Effector CD8-positive, alpha-beta T cell (primary cell): ENCODE results near the gene STON2.
"Not testable (repeated sequence)": the region's sequence is repeated elsewhere in the genome, so short reads cannot be mapped to it uniquely, and the experiment has no call there.

ENCODE experiments used
- DNase-seq: peaks from one replicate; lab custom pipeline; 2025; lab: John Stamatoyannopoulos, UW

The STON2 gene

DNA sequence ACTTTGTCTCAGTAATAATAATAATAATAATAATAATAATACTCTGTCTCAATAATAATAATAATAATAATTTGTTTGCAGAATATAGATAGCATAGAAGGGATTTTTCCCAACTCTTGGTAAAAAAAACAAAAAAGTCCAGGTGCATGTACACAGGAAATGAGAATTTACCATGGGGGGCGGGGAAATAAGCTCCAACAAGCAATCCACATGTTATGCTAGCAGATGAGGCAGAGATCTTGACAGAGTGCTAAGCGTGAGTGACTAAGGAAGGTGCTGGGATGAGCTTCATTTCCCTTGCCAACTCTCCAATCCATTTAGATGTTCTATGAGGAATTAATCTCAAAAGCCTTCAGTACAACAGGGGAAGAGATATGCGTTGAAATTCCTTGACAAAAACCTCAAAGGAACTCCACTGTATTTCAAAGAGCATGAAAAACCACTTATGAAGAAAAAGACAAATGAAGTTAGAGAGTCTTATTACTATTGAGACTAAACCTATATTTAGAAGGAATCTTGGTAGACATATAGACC is 134.4 kb downstream of the STON2 start:
- DNase-seq: no peak

DNA sequence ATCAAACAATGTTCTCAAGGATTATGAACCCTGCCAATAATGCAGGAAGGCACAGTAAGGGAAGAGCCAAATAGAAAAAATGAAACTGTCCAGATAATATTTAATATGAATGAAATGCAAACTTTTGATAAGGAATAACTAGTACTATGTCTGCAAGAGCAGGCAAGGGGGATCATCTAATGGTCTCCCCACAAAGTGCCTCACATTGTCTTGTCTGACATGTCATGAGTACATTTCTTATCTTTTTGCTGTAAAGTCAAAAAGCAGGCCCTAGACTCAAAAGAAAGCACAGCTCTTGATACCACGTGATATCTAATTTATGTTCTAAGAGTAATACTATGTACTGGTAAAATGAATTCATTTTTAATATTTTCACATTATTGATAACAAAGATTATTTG is 135.5 kb downstream of the STON2 start:
- no peak for DNase-seq

DNA sequence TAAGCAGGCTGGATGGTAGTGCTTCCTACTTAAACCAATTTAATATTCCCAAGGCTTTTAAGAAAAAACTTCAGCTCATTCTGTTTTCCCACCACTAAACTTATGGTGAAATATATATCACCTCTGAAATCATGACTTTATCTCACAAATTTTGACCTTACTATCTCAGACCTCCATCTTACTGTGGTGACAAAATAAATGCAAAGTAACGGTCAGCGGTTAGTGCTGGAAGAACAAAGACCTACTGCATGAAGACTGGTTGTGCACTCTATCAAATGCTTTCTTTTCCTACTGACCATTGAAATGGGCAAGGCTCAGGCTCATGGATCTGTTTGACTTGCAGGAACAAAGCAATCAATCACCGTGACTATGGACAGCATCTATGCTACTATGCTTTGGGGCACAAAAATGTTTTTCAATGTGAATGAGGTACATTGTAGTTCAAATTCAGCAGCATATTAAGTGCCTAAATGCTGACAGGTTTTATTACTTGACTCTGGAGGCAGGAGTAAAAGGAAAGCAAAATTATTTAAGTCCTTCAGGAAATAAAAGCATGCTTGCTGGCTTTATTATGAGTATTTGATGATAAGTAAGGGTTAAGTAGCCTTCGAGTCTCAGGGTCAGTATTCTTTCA is 136.2 kb downstream of the STON2 start:
- DNase-seq: no peak

DNA sequence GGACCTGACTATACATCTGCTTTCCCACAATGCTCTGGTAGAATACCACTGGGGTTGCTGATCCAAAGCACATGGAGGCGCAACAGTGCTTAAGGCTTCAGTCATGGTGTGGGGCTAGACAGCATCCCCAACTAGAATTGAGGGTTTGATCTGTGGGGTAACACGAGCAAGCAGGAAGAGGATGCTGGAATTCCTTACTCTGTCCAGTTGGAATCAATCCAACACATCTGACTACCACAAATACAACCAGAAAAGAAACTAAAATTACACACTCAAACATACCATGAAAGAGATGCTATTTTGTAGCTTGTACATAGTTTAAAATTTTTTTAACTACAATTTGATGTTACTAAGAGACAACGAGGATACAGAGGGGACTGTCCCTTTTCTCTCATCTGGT is 138.9 kb downstream of the STON2 start:
- no peak for DNase-seq

DNA sequence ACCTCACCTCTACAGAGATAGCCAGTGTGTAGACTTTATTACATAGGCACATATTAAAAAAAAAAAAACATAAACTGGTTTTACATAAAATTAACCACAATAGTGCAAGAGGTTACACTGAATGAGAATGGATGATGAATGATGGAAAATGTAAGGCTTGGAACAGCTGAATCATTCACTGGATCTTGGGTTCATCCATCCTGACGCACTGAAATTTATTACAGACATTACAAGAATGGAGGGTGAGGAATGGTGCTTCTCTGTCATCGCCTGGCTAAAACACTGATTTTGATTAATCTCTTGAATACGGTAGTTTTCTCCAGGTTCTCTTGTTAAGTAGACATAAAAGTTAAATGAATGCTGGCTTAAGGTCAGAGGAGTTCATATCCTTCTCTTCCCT is 139.4 kb downstream of the STON2 start:
- no peak for DNase-seq

DNA sequence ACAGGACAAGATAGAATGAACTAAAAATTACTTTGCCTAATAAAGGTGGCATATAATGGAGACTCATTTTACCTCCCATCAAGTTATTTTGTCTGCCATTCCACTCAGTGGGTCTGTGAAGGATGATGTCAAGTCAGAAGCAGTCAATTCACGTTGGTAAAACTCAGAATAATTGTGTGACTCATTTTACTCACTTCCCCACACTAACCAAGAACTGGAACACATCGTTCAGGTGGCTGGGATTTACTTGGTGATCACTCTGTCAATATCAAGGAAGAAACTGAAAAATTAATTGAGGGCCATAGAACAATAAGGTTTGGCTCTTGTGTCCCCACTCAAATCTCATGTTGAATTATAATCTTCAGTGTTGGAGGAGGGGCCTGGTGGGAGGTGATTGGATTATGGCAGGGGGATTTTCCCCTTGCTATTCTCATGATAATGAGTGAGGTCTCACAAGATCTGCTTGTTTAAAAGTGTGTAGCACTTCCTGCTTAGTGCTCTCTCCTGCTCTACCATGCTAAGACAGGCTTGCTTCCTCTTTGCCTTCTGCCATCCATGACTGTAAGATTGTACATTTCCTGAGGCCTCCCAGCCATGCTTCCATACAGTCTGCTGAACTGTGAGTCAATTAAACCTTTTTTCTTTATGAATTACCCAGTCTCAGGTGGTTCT is 143.7 kb downstream of the STON2 start:
- DNase-seq: no peak

DNA sequence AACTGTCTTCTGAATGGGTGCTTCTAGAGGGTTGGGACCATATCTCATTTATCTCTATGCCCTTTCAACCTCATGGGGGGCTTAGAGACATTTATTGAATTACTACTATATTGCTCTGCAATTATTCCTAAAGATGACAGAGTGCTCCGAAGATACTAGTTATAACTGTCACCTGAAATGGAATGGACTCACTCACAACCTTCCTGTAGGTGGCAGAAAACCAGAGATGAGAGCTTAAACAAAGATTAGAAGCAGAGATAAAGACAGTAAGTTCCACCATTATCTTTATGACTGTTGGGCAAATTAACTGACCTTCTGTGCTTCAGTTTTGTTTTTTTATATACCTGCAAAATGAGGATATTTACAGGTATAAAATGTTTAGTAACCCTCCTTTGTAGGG is 147.8 kb downstream of the STON2 start:
- no peak for DNase-seq

DNA sequence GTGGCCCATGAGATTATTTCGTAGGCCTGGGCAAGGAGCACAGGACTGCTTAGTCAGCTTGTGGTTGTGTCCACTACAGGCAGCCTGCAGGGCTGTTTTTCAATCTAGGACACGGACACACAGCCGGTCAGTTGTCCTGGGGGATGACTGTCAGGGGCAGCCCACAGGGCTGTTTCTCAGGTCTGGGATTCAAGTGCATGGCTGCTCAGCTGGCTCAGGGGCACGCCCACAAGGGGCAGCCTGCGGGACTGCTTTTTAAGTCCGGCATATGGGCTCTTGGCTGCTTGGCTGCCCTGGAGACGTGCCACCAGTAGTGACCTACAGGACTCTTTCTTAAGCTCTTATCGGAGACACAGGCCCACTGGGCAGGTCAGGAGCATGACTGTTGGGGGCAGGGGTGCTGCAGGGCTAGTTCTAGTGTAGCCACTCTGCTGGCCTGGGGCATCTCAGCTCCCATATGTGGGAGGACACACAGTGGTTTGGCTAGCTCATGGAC is 152.8 kb downstream of the STON2 start:
- DNase-seq: no peak

DNA sequence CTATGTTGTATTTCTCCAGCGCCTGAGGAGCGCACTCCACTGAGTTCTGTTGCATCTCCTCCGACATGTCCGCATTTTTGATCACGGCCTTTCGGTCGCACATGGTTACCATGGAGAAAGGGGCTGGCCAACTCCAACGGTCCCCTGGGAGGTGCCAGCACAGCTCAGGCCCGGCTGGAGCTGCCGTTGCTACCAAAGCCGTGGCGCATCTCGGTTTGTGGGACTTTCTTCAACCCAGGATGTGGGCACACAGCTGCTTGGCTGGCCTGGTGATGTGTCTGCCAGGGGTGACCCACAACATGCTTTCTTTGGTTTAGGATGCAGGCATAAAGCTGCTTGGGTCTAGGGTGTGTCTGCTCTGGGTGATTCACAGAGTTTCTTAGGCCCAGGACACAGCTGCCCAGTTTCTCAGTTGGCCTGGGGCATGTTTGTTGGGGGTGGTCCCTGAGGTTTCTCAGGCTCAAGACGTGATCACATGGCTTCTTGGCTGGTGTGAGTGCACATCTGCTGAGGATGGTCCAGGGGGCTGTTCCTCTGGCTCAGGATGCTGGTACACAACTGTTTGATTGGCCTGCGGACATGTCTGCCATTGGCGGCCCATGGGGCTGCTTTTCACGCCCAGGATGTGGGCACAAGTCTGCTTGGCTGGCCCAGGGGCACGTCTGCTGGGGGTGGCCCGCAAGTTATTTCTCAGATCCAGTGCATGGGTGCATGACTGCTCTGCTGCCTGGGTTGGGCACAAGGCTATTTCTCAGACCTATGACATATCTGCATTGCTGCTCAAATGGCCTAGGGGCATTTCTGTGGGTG is 153.5 kb downstream of the STON2 start:
- DNase-seq: no peak

DNA sequence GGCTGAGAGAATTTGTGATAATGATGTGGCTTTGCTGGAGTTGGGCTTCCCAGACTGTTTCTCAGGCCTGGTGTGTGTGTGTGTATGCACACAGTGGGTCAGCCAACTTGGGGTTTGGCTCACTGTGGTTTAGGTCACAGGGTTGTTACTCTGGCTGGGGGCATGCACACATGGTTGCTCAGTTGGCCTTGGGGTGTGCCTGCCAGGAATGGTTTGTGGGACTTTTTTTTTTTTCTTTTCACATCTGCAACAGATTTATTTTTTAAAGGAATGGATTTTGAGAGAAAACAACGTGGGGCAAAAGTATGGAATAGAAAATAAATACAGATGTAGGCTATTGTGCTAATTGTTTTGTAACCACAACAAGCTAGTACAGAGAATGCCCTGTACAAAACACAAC is 154.4 kb downstream of the STON2 start:
- no peak for DNase-seq

DNA sequence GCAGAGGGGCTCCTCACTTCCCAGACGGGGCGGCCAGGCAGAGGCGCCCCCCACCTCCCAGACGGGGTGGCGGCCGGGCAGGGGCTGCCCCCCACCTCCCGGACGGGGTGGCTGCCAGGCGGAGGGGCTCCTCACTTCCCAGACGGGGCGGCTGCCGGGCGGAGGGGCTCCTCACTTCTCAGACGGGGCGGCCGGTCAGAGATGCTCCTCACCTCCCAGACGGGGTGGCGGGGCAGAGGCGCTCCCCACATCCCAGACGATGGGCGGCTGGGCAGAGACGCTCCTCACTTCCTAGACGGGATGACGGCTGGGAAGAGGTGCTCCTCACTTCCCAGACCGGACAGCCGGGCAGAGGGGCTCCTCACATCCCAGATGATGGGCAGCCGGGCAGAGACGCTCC is 155.7 kb downstream of the STON2 start:
- DNase-seq: not testable (repeated sequence)

DNA sequence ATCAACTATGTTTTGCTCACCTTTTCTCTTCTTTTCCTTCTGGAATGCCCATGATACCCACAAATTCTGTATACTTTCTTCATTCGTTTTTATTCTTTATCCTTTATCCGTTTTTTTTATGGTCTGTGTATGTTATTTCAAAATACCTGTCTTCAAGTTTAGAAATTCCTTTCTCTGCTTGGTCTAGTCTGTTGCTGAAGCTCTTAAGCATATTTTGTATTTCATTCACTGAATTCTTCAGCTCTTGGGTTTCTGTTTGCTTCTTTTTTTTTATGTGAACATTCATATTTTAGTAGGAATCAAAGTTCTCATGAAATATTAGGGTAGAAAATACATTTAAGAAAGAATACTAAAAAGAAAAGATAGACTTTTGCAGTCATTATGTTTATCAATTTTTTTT is 156.6 kb downstream of the STON2 start:
- no peak for DNase-seq

DNA sequence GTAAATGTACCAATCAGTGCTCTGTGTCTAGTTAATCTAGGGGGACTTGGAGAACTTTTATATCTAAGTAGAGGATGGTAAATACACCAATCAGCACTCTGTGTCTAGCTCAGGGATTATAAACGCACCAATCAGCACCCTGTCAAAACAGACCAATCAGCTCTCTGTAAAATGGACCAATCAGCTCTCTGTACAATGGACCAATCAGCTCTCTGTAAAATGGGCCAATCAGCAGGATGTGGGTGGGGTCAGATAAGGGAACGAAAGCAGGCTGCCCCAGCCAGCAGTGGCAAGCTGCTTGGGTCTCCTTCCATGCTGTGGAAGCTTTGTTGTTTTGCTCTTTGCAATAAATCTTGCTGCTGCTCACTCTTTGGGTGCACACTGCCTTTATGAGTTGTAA is 163.3 kb downstream of the STON2 start:
- not testable (repeated sequence) for DNase-seq

DNA sequence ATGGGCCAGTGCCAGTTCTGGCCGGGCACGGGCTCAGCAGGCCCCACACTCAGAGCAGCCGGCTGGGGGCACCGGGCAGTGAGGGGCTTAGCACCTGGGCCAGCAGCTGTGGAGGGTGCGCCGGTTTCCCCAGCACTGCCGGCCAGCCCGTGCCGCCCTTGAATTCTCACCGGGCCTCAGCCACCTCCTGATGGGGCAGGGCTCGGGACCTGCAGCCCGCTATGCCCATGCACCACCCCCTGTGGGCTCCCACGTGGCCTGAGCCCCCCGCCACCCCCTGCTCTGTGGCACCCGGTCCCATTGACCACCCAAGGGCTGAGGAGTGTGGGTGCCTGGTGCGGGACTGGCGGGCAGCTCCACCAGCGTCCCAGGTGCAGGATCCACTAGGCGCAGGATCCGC is 164.0 kb downstream of the STON2 start:
- no peak for DNase-seq

DNA sequence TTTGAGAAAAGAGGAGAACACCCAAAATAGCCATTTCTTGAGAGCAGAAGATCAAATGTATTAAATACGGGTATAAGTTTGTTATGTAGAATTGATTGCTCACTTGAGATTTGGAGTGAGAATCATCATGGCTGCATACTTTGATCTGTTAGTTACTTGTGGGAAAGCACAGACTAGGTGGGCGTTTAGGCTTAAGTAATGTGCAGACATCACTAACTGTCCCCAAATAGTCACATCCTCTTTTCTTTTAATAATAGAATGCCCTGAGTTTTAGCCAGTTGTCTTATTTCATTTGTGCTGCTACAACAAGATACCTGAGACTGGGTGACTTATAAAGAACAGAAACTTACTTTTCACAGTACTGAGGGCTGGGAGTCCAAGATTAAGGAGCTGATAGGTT is 165.0 kb downstream of the STON2 start:
- no peak for DNase-seq

DNA sequence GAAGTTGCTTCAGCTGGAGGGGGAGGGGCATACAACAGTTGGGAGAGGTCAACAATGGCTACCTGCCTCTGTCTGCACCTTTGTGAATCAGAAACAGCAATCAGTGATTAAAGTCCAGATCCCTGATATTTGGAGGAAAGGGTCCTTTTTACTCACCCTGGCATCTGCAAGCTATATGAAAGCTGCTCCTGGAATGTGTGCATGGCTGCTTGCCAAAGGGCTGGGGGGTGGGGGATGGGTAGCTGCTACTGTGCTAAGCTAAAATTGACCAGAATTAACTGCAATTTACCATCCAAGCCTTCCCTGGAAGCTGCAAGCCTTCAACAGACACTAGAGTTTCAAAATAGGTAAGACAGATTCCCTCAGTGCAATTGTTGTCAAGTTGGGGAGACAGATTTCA is 165.8 kb downstream of the STON2 start:
- DNase-seq: no peak

DNA sequence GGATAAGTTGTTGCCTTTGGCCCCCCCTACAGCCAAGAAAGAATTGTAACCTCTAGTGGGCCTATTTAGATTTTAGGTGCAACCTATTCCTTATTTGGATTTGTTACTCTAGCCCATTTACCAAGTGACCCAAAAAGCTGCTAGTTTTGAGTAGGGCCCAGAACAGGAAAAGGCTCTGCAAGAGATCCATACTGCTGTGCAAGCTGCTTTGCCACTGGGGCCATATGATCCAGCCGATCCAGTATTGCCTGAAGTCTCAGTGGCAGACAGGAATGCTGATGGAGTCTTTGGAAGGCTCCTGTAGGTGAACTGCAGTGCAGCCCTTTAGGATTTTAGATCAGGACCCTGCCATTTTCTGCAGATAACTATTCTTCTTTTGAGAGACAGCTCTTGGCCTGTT is 166.5 kb downstream of the STON2 start:
- no peak for DNase-seq

DNA sequence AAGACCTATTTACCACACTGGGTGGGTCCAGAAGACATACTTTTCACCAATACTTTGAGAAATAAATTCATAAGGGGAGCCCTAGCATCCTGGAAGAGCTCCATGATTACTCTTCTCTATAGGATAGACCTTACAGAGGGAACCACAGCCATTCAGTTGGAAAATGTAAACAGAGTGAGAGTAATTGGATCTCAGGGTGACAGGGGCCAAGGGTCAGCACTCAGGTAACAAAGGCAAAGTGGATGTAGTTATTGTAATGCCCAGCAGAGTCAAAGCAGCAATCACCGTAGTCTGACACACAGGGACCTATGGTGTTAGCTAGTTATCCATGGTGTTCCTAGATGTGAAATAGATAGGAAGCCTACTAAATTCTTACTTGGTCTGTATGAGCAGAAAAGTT is 168.6 kb downstream of the STON2 start:
- DNase-seq: no peak

DNA sequence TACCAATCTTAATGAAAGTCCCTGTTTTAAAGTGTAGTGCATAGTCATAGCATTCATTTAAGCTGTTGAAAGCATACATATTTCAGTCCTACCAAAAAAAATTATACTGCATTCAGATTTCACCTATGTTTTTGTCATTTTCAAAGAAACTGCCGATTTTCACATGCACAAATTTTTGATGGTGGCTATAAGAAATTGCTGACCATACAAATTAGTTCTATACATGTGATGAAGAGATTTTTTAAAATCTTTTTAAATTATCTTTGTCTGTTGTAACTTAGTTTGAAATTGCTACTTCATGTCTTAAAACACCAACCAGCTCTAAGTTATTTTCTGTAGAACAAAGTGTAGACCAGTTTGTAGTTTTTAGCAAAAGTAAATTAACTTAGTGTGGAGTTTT is 175.9 kb downstream of the STON2 start:
- no peak for DNase-seq

DNA sequence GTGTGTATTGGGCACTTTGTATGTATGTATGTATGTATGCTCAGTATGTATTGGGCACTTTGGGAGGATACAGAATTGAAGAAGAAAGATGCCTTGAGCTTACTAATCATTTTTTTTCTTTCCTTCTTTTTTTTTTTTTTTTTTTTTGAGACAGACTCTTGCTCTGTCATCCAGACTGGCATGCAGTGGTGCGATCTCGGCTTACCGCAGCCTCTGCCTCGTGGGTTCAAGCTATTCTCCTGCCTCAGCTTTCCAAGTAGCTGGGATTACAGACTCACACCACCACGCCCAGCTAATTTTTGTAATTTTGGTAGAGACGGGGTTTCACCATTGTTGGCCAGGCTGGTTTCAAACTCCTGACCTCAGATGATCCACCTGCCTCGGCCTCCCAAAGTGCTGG is 176.3 kb downstream of the STON2 start:
- not testable (repeated sequence) for DNase-seq

DNA sequence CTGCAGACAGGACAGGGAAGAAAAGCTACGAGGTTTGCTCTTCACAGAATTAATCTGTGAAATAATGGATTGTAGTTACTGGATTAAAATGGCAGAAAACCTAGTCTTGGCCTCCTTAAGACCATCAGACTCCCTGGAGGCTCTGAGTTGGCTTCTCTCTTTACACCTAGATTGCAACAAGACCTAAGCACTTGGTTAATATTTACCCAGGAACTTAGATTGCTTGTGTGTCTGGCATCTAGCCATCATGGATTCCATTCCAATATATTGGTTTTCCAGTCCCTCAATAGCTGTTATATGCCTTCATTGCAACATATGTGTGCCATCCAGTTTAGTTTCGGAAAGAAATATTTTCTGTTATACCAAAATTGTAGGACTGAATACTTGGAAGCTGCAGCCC is 177.4 kb downstream of the STON2 start:
- no peak for DNase-seq

DNA sequence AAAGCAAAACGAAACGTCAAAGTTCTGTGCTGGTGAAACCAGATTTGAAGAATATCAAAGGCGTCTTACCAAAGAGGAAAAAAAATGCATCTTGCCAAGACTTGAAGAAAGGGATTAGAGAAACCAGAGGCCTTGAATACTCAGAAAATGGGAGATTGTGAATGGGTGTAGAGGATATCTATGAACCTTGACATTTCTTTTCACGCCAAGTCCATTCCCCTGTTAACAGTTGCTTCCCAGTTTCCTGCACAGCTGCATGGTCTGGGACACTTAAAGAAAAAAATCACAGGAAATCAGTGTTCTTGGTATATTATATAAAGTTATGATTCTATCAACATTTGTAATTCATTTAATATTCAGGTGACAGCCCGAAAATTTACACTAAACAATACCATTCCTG is 178.0 kb downstream of the STON2 start:
- DNase-seq: no peak

DNA sequence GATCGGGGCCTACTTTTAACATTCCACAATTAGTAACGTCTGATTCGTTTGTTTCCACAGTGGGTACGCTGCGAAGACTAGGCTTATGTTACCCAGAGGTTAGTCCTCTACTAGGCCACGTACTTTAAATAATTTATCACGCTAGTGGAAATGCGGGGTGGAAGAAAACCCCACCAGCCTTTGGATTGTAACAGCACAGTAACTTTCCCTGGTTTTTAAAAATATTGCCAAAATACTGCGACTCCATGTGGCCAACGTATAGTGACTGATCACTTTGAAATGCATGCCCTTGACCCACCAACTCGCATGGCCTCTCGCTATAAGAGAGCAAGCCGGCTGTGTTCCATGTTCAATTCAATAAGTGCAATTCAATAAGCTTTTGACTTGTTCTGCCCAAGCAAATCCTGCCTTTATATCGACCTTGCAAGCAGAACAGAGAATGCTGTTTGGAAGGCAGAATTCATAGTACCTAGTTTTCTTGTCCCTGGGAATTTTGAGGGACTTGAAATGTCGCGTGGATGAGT is 178.5 kb downstream of the STON2 start:
- no peak for DNase-seq
